Transverse colon (tissue), 4 donors: ENCODE measurements around the gene MSANTD3. TPM values are rescaled to one million over a fixed set of nuclear protein-coding genes. Genes with fewer than 3 reads are reported as not detected.
A peak's percentile ranks its signal among the peaks of the same experiment; 100 is the strongest.

Source experiments
- DNase-seq: peaks from one replicate; pipeline ENCODE4 v3.0.0-alpha.2; 2019
- H3K27ac ChIP-seq, 4 donors: fragments of 200-600 bp; sonication (generic); 2 replicates each; pipeline ENCODE4 v1.5.1; 2016 to 2018; ENCODE audit warnings: inconsistent platforms in 4 of 4
- H3K27me3 ChIP-seq: fragments of 200-600 bp; sonication (generic); 2 replicates; pipeline ENCODE4 v1.5.1; 2017; ENCODE audit warnings: inconsistent platforms
- H3K36me3 ChIP-seq, 4 donors: fragments of 200-600 bp; sonication (generic); 2 replicates each; pipeline ENCODE4 v1.5.1; 2017 to 2019; ENCODE audit warnings: inconsistent platforms in 4 of 4
- H3K4me1 ChIP-seq, 4 donors: fragments of 200-600 bp; sonication (generic); 2 replicates each; pipeline ENCODE4 v1.5.1; 2017 to 2020; ENCODE audit warnings: inconsistent platforms in 4 of 4
- H3K4me3 ChIP-seq, 4 donors: fragments of 200-600 bp; sonication (generic); 1 replicate in 1 of 4; 2 replicates in 3 of 4; pipeline versions ENCODE4 v1.5.1 to v1.6.1; 2017 to 2019; ENCODE audit warnings: inconsistent platforms in 4 of 4
- H3K9me3 ChIP-seq, 2 donors: fragments of 200-600 bp; sonication (generic); 2 replicates each; pipeline ENCODE4 v1.5.1; 2017 to 2019; ENCODE audit warnings: inconsistent platforms in 2 of 2
- CTCF ChIP-seq, 5 experiments: fragments of 200-600 bp in 3 of 5; fragments of 450-650 bp in 2 of 5; sonication (generic) in 3 of 5; IDR thresholded peaks; 1 replicate in 2 of 5; 2 replicates in 3 of 5; pipeline ENCODE4 v1.5.1; 2016 to 2017; ENCODE audit warnings: antibody characterized with exemption in 5 of 5, inconsistent platforms in 3 of 5, mild to moderate bottlenecking in 2 of 5, moderate library complexity in 1 of 5
- EP300 ChIP-seq: sonication (generic); formaldehyde crosslinking; IDR thresholded peaks from one replicate; pipeline ENCODE4 v1.6.1; 2017; ENCODE audit warnings: antibody characterized with exemption, low read depth
- POLR2A ChIP-seq: fragments of 450-650 bp; IDR thresholded peaks from one replicate; pipeline ENCODE4 v1.6.1; 2016; ENCODE audit warnings: antibody characterized with exemption, mild to moderate bottlenecking, moderate library complexity
- POLR2AphosphoS5 ChIP-seq, 3 donors: sonication (generic); formaldehyde crosslinking; IDR thresholded peaks; one replicate each; pipeline ENCODE4 v1.6.1; 2016; ENCODE audit warnings: antibody characterized with exemption in 3 of 3
- WGBS, 2 donors: methylation state at CpG; one replicate each; pipeline ENCODE4 v1.1.5; 2018; ENCODE audit warnings: low coverage in 1 of 2; 5-methylcytosine and 5-hydroxymethylcytosine counted together
- in situ Hi-C, 4 donors: fragments of 200-750 bp; cut with MboI; loops; one replicate each; pipeline versions ENCODE4 v1.15.0 to v1.15.1; 2017; ENCODE audit warnings: low sequenced_read_pairs in 3 of 4, low pct_ligation_motif_present in 1 of 4, low pct_unique_long_range_greater_than_20kb in 1 of 4
- intact Hi-C: fragments of 100-400 bp; cut with DNase I; formaldehyde crosslinking; loops from one replicate; pipeline ENCODE4 v1.15.1; 2023; ENCODE audit warnings: low total_unique reads
- total RNA-seq, 4 donors: library from RNA; depleted of rRNA; stranded (reverse); fragments of >200 nt; gene quantifications; one replicate each; pipeline ENCODE4 v1.1.0, GENCODE V29; 2016

MSANTD3 gene
- total RNA-seq, 4 donors from 2014 or later, result 7.1 to 26.3 (median 10.5) TPM

- H3K27me3 ChIP-seq, result peaks cover 31% of the 10 kb centered on the region
- H3K4me1 ChIP-seq, result peaks cover 0 to 11% (median 11%) of the 10 kb centered on the region in 4 donors
- no peak for TF ChIP-seq POLR2A
- no peak for TF ChIP-seq EP300
- TF ChIP-seq CTCF (IDR thresholded peaks at IDR 0.05), result no peak
- no peak for TF ChIP-seq POLR2AphosphoS5 (IDR thresholded peaks at IDR 0.05)
- intact Hi-C loops, result no loop called here
- in situ Hi-C loops, result no loop called here
- H3K9me3 ChIP-seq, result no peaks in the 10 kb centered on the region
- no peak overlapping the region for H3K4me3 ChIP-seq
- 69 to 75% methylated on average over 3 of the region's 3 CpGs for WGBS, 2 donors
- H3K27ac ChIP-seq, result no peak overlapping the region
- no peak for DNase-seq
- H3K36me3 ChIP-seq, result no peaks in the 10 kb centered on the region
Measured at GRCh38 chr9:100472268-100472667, 45.3 kb downstream of the MSANTD3 start.

GRCh38 chr9:100472788-100473275 lies 45.9 kb downstream of the MSANTD3 start, which contains the start of gene TMEFF1:
TMEFF1 (plus strand) TSS chr9:100473149; CDS start chr9:100473545, 396 bp downstream.
- no peaks in the 10 kb centered on the region for H3K36me3 ChIP-seq
- H3K9me3 ChIP-seq, result no peaks in the 10 kb centered on the region
- intact Hi-C loops, result no loop called here
- H3K27me3 ChIP-seq, result peaks cover 31% of the 10 kb centered on the region
- WGBS, 2 donors, result 7 to 60% methylated on average over 1 to 10 of the region's 54 CpGs
- no peak within 1 kb of the TSS for H3K27ac ChIP-seq
- TF ChIP-seq CTCF (IDR thresholded peaks at IDR 0.05) (no peak), POLR2A (no peak), POLR2AphosphoS5 (IDR thresholded peaks at IDR 0.05) (no peak), EP300 (no peak)
- H3K4me1 ChIP-seq, result peaks cover 0 to 11% (median 11%) of the 10 kb centered on the region in 4 donors
- in situ Hi-C loops, result no loop called here
- peak within 1 kb of the TSS; percentile 48 to 65 (median 55) for H3K4me3 ChIP-seq
- peak; percentile 27 for DNase-seq

GRCh38 chr9:100473276-100474081 lies 46.5 kb downstream of the MSANTD3 start:
- Histone ChIP-seq H3K4me3 (peak overlapping the region; percentile 48 to 65 (median 55)), H3K36me3 (no peaks in the 10 kb centered on the region), H3K27me3 (peaks cover 31% of the 10 kb centered on the region), H3K4me1 (peaks cover 0 to 11% (median 11%) of the 10 kb centered on the region in 4 donors), H3K9me3 (no peaks in the 10 kb centered on the region), H3K27ac (no peak overlapping the region)
- DNase-seq, result peak; percentile 11
- 1% methylated on average over 45 of the region's 108 CpGs; no CpG with 5 or more reads in 1 of the 2 donors for WGBS, 2 donors
- intact Hi-C loops (no loop called here), in situ Hi-C loops (no loop called here)
- no peak for TF ChIP-seq CTCF (IDR thresholded peaks at IDR 0.05)
- no peak for TF ChIP-seq POLR2AphosphoS5 (IDR thresholded peaks at IDR 0.05)
- TF ChIP-seq EP300, result no peak
- TF ChIP-seq POLR2A, result no peak

GRCh38 chr9:100474082-100474923 lies 47.4 kb downstream of the MSANTD3 start:
- H3K9me3 ChIP-seq, result no peaks in the 10 kb centered on the region
- in situ Hi-C loops, result no loop called here

More at GRCh38 chr9:100474082-100474923, 47.4 kb downstream of the MSANTD3 start:
- peaks cover 0 to 11% (median 11%) of the 10 kb centered on the region in 4 donors for H3K4me1 ChIP-seq
- H3K27me3 ChIP-seq, result peaks cover 31% of the 10 kb centered on the region
- no peak for DNase-seq
- no peak overlapping the region for H3K27ac ChIP-seq
- intact Hi-C loops, result no loop called here
- H3K36me3 ChIP-seq, result no peaks in the 10 kb centered on the region
- peak overlapping the region in 3 of 4 donors; percentile 48 to 65 (median 59) for H3K4me3 ChIP-seq
- TF ChIP-seq POLR2A, result no peak
- 34 to 35% methylated on average over 17 to 26 of the region's 26 CpGs for WGBS, 2 donors
